Activated naive CD4-positive, alpha-beta T cell treated with anti-CD3 and anti-CD28 coated beads, Interleukin-2, amount 50 U/mL, for 16 hours (primary cell): ENCODE measurements around the gene ZIC2.

ENCODE experiments used
- DNase-seq: peaks from one replicate; pipeline ENCODE4 v3.0.0-alpha.2; 2020

The ZIC2 gene

DNA sequence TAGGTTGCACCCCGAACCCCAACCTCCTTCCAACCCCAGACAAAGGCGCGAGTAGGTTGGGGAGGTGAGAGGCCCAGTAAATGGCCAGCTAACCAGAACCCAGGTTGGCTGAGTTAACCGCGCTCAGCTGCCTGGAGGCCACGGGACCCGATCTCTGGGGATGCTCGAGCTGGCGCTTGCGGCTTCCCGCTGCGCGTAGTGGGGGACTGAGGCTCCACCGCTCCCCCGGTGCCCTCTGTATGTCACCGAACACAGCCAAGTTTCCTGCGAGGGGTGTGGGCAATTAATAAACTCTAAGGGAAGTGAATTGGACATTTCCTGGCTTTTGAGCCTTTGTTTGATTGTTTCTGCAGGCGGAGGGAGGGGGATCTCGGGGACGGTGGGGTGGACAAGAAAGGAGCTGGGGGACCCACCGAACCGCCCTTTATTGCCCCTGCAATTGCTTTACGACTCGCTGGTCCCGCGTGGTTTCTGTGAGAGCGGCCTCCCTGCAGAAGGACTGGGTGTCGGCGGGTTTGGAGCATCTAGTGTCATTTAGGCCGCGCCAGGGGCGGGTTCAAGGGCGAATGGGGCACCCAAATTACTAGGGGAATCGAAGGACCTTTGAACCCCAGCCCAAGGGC lies 6.5 kb upstream of the ZIC2 start:
- no peak for DNase-seq

DNA sequence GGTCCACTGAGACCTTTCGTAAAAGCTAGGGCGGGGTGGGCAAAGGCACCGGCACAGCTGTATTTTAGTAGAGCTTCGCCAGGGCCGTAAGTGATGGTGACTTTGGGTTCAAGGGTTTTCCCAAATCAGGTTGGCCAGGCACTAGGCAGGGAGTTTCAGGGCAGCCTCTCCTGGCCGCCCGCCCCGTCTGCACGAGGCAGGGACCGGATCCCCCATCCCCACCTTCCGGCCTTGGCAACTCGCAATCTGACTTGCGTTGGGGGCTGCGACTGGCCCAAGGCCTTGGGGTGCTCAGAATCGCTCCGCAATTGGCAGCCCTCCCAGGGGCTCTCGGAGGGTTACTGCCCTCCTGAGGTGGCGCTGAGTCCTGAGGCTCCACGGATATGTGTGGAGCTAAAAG lies 6.0 kb upstream of the ZIC2 start:
- DNase-seq, result no peak

DNA sequence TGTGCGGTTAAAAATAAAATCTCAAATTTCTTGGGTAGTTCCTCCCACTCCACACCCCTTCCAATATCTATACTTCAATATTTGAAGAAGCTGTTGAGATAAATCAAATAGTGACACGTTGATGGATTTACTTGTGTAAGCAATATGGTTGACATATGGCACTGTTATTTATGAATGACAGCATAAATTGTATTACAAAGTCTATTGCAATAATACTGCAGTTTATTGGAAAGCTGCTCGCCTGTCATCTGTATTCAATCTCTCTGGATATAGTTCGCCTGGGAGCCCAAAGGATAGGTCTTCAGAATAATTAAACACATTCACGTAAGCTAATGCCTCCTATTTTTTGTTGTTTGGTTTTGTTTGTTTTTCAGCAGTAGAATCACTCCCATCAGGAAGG lies 5.0 kb upstream of the ZIC2 start:
- no peak for DNase-seq

DNA sequence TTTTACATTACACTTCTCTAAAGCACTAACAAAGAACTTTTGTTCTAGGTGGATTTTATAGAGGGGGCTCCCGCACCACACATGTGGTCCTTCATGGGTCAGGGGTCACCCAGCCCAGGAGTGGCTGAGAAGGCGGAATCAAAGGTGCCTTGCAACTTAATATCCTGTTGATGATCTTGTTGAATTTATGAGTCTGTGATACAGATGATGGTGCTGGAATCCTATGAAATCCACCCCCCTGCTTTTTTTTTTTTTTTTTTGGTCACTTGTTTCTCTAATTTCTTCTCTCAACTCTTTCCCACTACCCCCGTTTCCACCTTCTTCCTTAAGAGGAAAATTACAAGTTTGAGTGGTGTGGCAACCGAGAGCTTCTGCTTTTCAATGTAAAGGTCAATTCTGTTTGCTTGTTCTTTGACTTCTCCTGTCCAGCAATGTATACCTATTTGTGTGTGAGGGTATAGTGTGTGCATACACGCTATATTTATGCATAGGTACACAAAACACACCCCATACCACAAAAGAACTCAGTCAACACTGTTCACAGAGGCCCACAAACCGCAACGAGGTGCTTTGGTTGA lies 4.2 kb upstream of the ZIC2 start:
- DNase-seq, result no peak

DNA sequence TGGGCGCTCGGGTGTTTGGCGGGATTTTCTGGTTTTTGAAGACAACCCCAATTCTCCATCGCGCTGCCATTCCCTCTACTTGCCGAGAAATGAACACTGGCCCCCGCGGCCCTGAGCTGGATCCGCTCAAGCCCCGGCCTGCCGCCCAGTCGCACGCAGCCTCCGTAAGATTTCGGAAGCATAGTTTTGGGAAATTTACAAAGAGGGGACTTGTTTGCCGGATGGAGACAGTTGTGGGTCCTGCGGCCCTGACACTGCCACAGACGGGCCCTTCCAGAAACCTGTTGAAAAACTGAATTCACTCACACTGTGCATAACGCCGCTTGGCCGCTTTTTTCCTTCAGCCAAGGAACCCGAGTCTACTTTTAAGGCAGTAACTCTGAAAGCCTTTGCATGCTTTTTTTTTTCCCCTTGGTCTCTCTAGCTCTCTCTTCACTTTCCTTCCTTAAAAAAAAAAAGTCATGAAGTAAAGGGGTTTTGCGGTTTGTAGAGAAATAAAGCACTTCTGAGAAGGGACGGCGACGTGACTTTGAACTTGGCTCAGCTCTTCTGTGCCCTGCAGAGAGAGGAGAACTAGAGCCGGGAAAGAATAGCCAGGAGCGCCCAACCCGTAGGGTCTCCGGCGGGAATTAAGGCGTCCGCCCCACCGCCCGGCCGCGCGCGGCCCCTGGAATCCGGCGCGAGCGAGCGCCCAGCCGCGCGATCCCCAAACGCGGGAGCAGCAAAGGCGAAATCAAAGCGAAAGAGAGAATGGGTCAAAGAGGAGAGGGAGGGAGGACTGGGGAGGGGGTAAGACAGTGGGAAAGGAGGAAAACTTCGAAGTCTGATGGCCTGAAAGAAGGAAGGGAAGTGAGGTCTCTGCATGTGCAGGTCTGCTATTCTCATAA lies 3.4 kb upstream of the ZIC2 start:
- DNase-seq, result no peak

DNA sequence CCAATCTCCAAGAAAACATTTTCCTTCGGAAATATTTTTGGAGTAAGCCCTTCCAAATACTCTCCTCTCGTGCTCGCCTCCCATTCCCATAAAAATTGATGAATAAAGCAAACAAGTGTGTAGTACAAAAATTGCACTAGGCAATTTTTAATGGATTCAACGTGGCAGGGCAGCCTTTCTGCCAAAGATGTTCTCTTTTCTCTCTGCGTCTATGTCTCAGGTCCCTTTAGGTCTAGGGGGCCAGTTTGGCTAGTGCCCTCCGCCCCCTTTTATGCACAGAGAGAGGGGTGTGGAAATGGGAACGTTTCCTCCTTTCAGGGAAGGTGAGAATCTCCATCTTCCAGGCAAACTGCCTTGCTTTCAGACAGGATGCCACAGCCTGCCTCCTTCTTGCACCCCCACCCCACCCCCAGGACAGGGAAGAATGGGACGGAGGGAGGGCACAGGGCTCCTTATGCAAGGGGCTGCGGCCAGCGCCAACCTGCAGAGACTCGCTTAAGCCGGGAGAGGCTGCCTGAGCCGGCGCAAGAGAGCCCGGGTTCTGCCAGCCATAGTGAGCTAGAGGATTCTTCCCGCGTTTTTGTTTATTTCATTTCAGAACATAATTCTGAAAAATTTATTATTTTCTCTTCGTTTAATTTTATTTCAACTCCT lies 2.7 kb upstream of the ZIC2 start:
- DNase-seq, result no peak

DNA sequence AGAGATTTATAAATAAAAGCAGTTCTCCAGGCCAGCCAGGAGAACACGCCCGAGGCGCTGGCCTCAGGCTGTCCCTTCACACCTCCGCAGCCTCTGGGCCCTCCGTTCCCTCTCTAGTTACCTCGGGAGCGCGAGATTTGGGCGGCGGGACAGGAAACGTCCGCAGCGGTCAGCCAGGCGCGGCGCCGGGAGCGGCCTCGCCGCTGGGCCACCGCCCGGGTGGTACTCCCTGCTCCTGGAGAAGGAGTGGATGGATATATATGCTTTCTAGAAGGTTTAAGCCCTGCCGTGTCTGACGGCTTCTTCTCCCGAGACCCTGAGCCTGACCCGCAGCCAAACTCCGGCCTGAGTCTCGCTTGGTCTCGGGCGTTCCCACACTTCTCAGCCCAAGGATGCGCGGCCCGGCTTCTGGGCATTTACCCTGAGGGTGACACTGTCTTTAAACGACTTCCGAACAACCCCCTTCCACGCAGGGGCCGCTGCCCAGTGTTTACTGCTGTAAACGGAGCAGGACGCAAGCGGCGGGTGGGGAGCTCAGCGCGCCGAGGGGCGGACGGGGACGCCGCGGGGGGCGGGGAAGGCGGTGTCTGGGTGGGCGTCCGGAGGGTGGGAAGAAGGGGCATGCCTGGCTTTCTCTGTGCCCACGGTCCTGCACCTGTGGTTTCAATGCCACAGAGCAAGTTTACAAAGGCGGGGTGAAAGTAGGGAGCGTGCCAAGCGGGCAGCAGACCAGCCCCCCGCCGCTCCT lies 2.0 kb upstream of the ZIC2 start:
- no peak for DNase-seq

DNA sequence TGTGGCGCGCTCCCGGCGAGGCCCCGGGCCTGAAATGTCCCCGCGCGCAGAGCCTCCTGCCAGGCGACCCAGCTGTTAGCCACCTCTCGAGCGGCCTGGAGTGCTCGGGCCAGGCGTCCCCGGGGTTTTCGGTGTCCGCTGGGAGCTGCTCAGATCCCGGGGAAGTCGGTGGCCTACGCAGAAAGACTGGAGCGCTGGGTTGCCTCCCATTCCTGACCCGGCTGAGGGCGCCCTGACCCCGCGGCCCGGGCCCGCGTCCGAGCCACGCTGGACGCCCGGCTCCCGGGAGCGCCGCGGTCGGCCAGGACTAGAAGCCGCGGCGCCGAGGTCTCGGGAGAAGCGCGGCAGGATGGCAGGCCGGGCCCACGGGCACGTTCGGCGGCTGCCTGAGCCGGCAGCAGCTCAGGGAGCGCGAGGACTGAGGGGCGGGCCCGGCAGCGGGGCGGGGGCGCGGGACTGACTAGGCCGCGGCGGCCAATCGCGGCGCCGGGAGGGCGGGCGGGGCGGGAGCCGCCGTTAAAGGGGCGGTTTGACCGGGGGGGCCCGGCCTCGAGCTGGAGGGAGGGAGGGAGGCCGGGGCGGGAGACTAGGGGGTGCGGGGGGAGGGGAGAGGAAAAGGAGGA lies 1.3 kb upstream of the ZIC2 start:
- peak; percentile 70 for DNase-seq

DNA sequence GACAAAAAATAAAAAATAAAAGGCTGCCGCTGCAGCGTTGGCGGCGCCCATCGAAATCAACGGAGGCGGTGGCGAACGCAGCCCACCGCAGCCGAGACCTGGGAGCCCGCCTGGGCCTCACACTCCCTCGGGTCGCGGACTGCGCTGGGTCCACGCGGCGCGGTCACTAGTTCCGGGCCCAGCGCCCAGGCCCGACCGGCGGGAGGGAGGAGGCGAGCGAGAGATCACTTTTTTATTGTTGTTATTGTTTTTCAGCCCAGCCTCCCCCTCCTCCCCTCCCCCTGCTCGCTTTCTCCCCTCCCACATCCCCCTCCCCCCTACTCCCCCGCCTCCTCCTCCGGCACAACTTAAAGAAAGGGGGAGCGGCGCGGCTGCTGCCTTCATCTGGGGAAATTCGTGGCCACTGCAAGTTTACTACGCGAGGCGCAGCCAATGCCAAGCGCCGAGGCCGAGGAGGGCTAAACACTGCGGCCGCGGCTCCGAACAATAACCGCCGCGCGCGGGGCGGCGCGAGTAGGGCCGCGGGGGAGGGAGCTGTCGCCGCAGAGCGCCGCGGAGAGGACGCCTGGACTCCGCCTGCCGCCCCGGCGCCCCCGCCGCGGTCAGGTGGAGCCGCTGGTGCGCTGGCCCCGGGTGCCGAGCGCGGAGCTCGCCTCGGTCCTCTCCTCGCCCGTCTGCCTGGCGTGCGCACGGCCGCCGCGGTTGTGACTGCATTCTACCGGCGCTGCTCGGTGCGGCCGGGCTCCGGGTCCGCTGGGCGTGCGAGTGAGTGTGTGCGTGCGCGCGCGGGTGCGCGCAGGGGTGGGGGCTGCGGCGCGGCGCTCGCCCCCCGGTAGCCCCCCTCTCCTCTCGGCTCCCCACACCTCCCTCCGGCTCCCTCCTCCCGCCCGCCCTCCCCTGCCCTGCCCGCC lies 505 bp upstream of the ZIC2 start:
- DNase-seq, result no peak

DNA sequence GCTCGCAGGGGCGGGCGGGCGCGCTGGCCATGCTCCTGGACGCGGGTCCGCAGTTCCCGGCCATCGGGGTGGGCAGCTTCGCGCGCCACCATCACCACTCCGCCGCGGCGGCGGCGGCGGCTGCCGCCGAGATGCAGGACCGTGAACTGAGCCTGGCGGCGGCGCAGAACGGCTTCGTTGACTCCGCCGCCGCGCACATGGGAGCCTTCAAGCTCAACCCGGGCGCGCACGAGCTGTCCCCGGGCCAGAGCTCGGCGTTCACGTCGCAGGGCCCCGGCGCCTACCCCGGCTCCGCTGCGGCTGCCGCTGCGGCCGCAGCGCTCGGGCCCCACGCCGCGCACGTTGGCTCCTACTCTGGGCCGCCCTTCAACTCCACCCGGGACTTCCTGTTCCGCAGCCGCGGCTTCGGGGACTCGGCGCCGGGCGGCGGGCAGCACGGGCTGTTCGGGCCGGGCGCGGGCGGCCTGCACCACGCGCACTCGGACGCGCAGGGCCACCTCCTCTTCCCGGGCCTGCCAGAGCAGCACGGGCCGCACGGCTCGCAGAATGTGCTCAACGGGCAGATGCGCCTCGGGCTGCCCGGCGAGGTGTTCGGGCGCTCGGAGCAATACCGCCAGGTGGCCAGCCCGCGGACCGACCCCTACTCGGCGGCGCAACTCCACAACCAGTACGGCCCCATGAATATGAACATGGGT lies 599 bp downstream of the ZIC2 start:
- no peak for DNase-seq

DNA sequence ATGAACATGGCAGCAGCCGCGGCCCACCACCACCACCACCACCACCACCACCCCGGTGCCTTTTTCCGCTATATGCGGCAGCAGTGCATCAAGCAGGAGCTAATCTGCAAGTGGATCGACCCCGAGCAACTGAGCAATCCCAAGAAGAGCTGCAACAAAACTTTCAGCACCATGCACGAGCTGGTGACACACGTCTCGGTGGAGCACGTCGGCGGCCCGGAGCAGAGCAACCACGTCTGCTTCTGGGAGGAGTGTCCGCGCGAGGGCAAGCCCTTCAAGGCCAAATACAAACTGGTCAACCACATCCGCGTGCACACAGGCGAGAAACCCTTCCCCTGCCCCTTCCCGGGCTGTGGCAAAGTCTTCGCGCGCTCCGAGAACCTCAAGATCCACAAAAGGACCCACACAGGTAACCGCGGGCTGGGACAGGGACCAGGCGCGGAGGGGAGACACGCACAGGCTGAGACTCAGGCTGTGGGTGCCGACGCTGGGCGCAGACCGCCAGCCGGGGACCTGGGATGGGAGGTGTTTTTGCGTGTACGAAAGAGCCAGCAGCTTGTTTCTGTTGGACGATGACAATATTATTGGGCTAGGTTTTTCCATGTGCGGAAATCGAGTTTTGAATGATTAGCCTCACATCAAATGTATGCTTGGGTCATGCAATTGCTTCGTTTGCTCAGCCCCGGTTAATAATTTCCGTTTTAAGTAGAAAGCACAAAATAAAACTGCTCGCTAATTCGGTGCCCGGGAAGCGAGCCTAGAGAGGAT lies 1.3 kb downstream of the ZIC2 start:
- no peak for DNase-seq

DNA sequence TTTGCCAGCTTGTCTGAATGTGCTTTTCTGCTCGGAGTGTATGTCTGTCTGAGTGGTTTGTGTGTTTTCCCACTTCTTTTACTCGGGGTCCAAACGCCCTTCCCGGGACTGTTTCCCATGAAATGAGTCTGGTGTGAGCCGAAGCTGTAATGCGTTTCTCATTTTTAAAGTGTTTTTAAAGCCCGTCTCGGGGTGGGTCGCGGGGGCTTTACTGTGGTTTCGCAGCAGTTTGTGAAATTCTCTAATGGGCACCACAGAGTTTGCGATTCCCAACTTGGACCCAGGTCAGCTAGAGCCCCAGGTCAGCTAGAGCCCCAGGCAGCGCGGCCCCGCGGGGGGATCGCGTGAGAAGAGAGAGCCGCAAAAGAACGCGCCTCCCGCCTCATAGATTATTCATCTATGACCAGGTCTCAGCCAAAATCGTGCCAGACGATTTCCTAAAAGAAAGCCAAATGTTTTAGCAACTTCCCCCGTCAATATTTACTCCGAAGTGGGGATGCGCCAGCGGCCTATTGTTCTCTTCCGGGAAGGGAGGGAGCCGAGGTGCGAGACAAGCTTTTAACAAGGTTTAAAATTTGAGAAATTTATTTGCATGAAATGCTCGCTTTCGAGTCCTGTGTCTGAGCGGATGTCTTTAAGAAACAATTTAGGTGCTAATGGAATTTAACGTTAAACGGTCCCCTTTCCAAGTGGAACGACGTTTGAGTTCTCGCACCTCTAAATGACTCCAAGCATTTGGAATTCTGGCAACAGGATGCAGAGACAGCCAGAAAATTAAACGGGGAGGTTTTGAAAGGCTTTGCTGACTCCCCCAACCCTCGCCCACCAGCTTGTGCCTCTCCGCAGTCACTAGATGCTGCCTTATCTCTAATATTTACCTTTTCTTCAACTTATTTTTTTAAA lies 2.2 kb downstream of the ZIC2 start:
- DNase-seq, result no peak

DNA sequence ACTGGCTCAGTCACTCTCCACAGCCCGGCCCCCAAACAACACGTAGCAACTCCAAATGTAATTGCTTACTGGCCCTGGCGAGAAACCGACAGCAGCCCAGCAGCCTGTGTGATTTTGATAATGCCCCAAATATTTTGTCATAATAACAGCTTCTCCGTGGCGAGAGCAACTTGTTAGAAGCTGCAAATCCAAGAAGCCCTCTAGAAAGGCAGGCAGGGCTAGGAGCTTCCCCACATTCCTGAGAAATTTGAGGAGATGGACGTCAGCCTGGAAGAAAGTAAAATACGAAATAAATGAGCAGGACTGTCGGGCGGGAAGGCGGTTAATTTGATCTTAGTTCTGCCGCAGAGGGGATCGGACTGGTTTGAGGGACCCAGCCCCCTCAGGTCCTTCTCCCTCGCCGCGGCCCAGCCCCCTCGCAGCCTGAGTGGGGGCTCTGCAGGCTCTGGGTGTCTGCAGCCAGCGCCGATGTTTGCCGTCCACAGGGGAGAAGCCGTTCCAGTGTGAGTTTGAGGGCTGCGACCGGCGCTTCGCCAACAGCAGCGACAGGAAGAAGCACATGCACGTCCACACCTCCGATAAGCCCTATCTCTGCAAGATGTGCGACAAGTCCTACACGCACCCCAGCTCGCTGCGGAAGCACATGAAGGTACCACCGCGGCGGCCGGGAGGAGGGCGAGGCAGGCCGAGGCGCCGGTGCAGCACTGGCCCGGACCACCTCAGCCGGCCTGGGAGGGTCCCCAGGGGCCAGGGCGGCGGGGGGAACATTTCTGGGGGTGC lies 3.1 kb downstream of the ZIC2 start:
- no peak for DNase-seq

DNA sequence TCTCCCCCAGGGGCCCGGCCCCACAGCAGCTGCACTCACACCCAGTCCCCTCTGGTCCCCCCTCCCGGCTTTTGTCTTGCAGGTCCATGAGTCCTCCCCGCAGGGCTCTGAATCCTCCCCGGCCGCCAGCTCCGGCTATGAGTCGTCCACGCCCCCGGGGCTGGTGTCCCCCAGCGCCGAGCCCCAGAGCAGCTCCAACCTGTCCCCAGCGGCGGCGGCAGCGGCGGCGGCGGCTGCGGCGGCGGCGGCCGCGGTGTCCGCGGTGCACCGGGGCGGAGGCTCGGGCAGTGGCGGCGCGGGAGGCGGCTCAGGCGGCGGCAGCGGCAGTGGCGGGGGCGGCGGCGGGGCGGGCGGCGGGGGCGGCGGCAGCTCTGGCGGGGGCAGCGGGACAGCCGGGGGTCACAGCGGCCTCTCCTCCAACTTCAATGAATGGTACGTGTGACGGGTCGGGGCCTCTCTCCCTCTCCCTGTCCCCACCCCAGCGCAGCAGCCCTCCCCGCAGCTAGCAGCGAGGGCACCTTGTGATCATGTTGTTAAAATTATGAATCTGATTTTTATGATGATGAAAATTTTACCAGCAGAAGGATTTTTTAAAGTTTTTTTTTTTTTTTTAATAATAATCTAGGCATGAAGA lies 3.8 kb downstream of the ZIC2 start:
- no peak for DNase-seq

DNA sequence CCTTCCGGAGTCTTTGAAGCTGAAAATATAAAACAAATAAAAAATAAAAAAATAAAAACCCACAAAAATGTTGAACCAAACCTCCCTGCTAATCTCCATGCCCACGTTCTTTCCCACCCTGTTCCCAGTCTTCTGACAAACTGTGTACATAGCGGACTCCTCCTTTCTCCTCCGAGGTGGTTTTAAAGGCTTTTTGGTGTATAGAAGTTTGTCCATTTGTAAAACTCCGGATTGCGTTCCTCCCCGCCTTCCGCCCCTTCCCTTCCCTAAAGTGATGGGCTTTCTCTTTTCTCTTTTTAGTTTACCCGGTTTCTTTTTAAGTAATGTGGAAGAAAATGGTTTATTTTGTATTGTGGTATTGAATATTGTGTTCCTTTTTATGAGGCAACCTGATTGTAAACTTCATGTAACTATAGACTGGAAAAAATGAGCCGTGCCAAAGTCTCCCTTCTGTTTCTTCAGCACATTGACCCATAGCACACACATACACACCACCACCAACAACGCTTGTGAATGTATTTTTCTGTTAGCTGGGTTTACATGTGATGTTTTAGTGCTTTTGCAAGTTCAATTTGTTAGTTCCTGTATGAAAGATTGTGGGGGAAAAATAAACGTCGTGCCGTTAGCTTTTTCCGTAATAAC lies 4.4 kb downstream of the ZIC2 start:
- DNase-seq, result no peak

DNA sequence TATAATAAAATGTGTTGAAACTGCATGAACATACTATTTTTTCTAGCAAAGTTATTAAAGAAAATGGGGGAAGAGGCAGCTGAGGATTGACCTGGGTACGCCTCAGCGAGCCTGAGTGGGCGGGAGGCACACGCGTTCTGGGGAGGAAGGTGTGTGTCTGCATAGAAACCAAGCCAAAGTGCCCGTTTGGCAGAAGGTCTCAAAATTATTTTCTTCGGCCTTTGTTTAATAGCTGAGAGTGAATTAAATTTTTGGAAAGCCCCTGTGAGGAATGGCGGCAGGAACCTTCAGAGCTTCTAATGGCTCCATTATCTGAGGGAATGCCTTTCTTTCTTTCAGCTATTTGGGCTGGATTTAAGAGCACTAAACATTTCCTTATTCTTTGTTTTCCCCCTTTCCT lies 5.2 kb downstream of the ZIC2 start:
- no peak for DNase-seq
